Measurements from ENCODE around the gene MAGI2. TPM values are rescaled to one million over a fixed set of nuclear protein-coding genes. Genes with fewer than 3 reads are reported as not detected.

The MAGI2 gene
- total RNA-seq, 4 donors from 2014 or later: 7.8 to 44.7 (median 21.1) TPM

DNA sequence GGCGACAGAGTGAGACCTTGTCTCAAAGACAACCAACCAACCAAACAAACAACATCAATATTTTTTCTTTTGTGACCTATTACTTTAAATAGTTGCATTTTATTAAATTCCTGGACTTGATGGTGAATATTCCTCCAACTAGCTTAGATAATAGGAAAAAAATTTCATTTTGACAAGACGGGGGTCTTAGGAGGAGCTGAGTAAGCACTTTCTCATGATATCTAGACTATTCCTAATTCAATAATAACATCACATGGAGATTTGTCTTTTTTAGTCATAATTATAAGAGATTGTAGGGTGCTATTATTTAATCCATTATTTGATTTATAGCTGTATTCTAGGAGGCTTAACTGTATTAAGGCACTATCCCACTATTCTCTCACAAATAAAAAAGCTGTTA, 952.4 kb downstream of the MAGI2 start:
- no peak overlapping the region for H3K27ac ChIP-seq
- TF ChIP-seq POLR2AphosphoS5 (IDR thresholded peaks at IDR 0.05): no peak
- TF ChIP-seq, protein P1, sequence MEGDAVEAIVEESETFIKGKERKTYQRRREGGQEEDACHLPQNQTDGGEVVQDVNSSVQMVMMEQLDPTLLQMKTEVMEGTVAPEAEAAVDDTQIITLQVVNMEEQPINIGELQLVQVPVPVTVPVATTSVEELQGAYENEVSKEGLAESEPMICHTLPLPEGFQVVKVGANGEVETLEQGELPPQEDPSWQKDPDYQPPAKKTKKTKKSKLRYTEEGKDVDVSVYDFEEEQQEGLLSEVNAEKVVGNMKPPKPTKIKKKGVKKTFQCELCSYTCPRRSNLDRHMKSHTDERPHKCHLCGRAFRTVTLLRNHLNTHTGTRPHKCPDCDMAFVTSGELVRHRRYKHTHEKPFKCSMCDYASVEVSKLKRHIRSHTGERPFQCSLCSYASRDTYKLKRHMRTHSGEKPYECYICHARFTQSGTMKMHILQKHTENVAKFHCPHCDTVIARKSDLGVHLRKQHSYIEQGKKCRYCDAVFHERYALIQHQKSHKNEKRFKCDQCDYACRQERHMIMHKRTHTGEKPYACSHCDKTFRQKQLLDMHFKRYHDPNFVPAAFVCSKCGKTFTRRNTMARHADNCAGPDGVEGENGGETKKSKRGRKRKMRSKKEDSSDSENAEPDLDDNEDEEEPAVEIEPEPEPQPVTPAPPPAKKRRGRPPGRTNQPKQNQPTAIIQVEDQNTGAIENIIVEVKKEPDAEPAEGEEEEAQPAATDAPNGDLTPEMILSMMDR (IDR thresholded peaks at IDR 0.05): no peak
- no peak for TF ChIP-seq EP300 (IDR thresholded peaks at IDR 0.05)
- TF ChIP-seq POLR2A (IDR thresholded peaks at IDR 0.05): no peak
- H3K36me3 ChIP-seq: peaks cover 0 to 4% of the 10 kb centered on the region in 2 donors
- H3K27me3 ChIP-seq: no peaks in the 10 kb centered on the region
- 92 to 100% methylated on average over 2 of the region's 2 CpGs for WGBS, 2 donors (ENCODE audit: low coverage in 1 of 2)
- no peak overlapping the region for H3K4me3 ChIP-seq
- H3K9me3 ChIP-seq: no peaks in the 10 kb centered on the region
- ATAC-seq: no peak
- H3K4me1 ChIP-seq: no peaks in the 10 kb centered on the region

DNA sequence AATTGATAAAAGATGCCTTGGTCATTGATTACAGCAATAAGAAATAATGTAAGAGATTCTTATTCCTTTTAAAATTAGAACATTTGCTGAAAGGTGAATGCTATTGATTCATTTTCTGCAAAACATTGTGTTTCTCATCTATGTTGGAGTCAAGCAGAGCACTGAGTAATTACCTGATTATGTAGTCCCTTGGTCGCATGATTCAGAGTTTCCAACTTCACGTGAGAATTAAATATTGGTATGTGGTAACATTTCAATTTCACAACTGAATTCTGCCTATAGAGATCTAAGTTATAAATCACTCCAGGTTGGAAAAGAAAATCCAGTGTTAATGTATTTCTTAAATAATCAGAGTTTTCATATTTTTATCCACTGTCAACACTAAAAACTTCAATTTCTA, 953.5 kb downstream of the MAGI2 start:
- H3K27ac ChIP-seq: no peak overlapping the region
- H3K27me3 ChIP-seq: no peaks in the 10 kb centered on the region
- TF ChIP-seq, protein P1 (IDR thresholded peaks at IDR 0.05): no peak
- H3K4me1 ChIP-seq: no peaks in the 10 kb centered on the region
- no peak overlapping the region for H3K4me3 ChIP-seq
- WGBS, 2 donors (ENCODE audit: low coverage in 1 of 2): 88 to 92% methylated on average over 2 of the region's 2 CpGs
- peaks cover 0 to 4% of the 10 kb centered on the region in 2 donors for H3K36me3 ChIP-seq
- ATAC-seq: no peak
- no peaks in the 10 kb centered on the region for H3K9me3 ChIP-seq

DNA sequence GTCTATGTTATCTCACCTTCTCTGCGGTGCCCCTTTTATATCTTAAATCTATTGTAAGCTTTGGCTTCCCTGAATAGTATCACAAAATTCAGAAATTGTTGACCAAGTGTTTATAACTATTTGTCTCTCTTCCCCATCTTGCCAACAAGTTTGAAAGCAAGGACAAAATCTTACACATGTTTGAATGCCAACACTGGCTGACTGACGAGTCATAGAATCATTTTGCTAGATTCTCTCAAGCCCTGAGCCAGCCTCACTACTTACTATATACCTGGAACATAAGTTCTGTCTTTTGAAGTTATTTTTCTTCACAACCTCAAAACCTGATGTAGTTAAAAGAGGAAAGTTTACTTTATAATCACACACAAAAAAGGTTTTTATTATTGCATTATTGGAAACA, 954.2 kb downstream of the MAGI2 start:
- H3K36me3 ChIP-seq: peaks cover 0 to 4% of the 10 kb centered on the region in 2 donors
- no peak for ATAC-seq
- H3K27ac ChIP-seq: no peak overlapping the region
- no peaks in the 10 kb centered on the region for H3K4me1 ChIP-seq
- H3K4me3 ChIP-seq: no peak overlapping the region
- WGBS, 2 donors (ENCODE audit: low coverage in 1 of 2): 85 to 86% methylated on average over 2 of the region's 2 CpGs
- H3K27me3 ChIP-seq: no peaks in the 10 kb centered on the region
- TF ChIP-seq, protein P1 (IDR thresholded peaks at IDR 0.05): no peak
- no peak for TF ChIP-seq EP300 (IDR thresholded peaks at IDR 0.05)
- no peak for TF ChIP-seq POLR2A (IDR thresholded peaks at IDR 0.05)
- no peak for TF ChIP-seq POLR2AphosphoS5 (IDR thresholded peaks at IDR 0.05)
- no peaks in the 10 kb centered on the region for H3K9me3 ChIP-seq

DNA sequence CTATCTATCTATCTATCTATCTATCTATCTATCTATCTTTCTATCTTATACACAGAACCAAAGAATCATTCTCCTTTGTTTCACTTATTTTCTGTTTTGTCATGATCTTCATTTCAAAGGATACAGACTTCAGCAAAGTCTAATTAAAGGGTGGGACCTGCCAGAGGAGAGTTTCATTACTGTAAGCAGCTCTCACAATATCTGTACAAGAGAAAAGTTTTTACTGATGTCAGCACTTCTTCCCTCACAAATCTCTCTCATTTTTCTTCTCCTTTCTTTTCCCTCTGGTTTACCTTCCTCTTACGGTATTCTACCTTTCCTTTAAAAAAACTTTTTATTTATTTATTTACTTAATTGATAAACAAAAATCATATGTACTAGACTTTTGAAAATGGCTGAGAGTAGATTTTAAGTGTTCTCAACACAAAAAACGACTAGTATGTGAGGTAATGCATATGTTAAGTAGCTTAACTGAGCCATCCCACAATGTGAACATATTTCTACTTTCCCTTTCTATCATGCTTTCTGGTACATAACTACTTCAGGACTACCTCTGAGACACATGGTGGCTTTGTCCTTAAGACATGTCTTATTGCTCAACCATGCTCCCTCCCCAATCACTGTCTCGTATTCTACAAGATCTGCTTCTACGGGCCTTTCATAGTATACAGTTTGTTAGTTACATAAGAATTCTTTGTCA, 955.6 kb downstream of the MAGI2 start:
- TF ChIP-seq, protein P1 (IDR thresholded peaks at IDR 0.05): no peak
- TF ChIP-seq POLR2AphosphoS5 (IDR thresholded peaks at IDR 0.05) (no peak), EP300 (IDR thresholded peaks at IDR 0.05) (no peak), POLR2A (IDR thresholded peaks at IDR 0.05) (no peak)
- H3K27ac ChIP-seq: no peak overlapping the region
- H3K27me3 ChIP-seq: no peaks in the 10 kb centered on the region
- H3K4me1 ChIP-seq: peaks cover 0 to 5% (median 0%) of the 10 kb centered on the region in 3 donors
- H3K4me3 ChIP-seq: no peak overlapping the region
- WGBS, 2 donors (ENCODE audit: low coverage in 1 of 2): 85 to 89% methylated on average over 1 to 4 of the region's 4 CpGs
- no peaks in the 10 kb centered on the region for H3K9me3 ChIP-seq
- ATAC-seq: no peak
- peaks cover 0 to 4% of the 10 kb centered on the region in 2 donors for H3K36me3 ChIP-seq

DNA sequence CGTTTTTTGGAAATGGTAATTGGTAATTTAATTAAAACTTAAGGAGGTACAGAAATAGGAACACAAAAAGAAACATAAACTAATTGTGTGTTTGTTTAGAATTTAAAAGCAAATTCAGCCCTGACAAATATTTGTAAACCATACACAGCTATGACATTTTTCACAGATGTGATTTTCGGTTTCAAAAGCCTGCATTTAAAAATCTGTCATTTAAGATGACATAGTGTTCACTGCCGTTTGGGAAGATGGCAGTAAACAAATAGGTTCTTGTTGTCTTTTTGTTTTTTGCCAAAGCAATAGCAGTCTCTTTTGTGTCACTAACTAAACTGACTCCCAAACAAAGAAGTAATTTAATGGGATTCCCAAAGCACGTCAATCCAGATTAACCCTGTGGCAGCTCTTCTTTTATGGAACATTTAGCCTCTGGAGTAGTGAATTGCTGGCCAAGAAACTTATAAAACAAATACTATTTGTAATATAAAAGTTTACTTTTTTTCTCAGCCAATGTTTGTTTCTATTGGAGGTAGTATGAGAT, 957.3 kb downstream of the MAGI2 start:
- Histone ChIP-seq H3K4me1 (peaks cover 0 to 5% (median 0%) of the 10 kb centered on the region in 3 donors), H3K9me3 (no peaks in the 10 kb centered on the region), H3K36me3 (peaks cover 0 to 4% of the 10 kb centered on the region in 2 donors), H3K27ac (no peak overlapping the region), H3K27me3 (no peaks in the 10 kb centered on the region), H3K4me3 (no peak overlapping the region)
- WGBS, 2 donors (ENCODE audit: low coverage in 1 of 2): 56 to 70% methylated on average over 4 of the region's 4 CpGs
- TF ChIP-seq POLR2AphosphoS5 (IDR thresholded peaks at IDR 0.05): no peak
- TF ChIP-seq, protein P1 (IDR thresholded peaks at IDR 0.05): no peak
- TF ChIP-seq POLR2A (IDR thresholded peaks at IDR 0.05): no peak
- no peak for TF ChIP-seq EP300 (IDR thresholded peaks at IDR 0.05)
- no peak for ATAC-seq
